Activated CD8-positive, alpha-beta T cell treated with anti-CD3 and anti-CD28 coated beads for 36 hours (primary cell): Measurements from ENCODE around the gene DNAH12. TPM values are rescaled to one million over a fixed set of nuclear protein-coding genes. Genes with fewer than 3 reads are reported as not detected.

Experiments
- ATAC-seq: fragments of 200-7000 bp; cut with Tn5 transposase; one replicate; pipeline ENCODE4 v1.10.0; 2021; ENCODE audit warnings: mild to moderate bottlenecking, moderate library complexity
- CTCF ChIA-PET: fragments of 350-600 bp; sonication (Branson Sonifier 250); formaldehyde crosslinking; loops from one replicate; lab custom pipeline; 2021; ENCODE audit warnings: antibody characterized with exemption; lab: Charles Lee
- POLR2A ChIA-PET: fragments of 350-600 bp; sonication (Branson Sonifier 250); formaldehyde crosslinking; loops from one replicate; lab custom pipeline; 2021; ENCODE audit warnings: antibody characterized with exemption; lab: Charles Lee
- DNase-seq: peaks from one replicate; pipeline ENCODE4 v3.0.0-alpha.2; 2020
- H3K27ac Mint-ChIP-seq: one replicate; pipeline ENCODE4 v1.8.0; 2021; ENCODE audit warnings: mild to moderate bottlenecking, mixed read lengths
- H3K27me3 Mint-ChIP-seq: one replicate; pipeline ENCODE4 v1.8.0; 2021; ENCODE audit warnings: mixed read lengths
- H3K36me3 Mint-ChIP-seq: one replicate; pipeline ENCODE4 v1.8.0; 2021; ENCODE audit warnings: low read depth, mixed read lengths
- H3K4me1 Mint-ChIP-seq: one replicate; pipeline ENCODE4 v1.8.0; 2021; ENCODE audit warnings: low read depth, mixed read lengths
- H3K4me3 Mint-ChIP-seq: one replicate; pipeline ENCODE4 v1.8.0; 2021; ENCODE audit warnings: mild to moderate bottlenecking, moderate library complexity, mixed read lengths
- H3K9me3 Mint-ChIP-seq: one replicate; pipeline ENCODE4 v1.8.0; 2021; ENCODE audit warnings: mixed read lengths
- intact Hi-C: fragments of 100-400 bp; cut with micrococcal nuclease; formaldehyde crosslinking; loops from one replicate; pipeline ENCODE4 v1.10.0; 2022
- total RNA-seq, 2 experiments: library from RNA; stranded (reverse); gene quantifications; one replicate each; pipeline ENCODE4 v1.2.3, GENCODE V29; 2021
- TF ChIP-seq, protein P1 (sequence below): fragments of 200-600 bp; IDR thresholded peaks from one replicate; pipeline ENCODE4 v1.8.0; 2022; ENCODE audit warnings: antibody characterized with exemption, mild to moderate bottlenecking

The DNAH12 gene
- total RNA-seq, 2 experiments from 2014 or later, result 0.07 TPM; not detected in 1

DNA sequence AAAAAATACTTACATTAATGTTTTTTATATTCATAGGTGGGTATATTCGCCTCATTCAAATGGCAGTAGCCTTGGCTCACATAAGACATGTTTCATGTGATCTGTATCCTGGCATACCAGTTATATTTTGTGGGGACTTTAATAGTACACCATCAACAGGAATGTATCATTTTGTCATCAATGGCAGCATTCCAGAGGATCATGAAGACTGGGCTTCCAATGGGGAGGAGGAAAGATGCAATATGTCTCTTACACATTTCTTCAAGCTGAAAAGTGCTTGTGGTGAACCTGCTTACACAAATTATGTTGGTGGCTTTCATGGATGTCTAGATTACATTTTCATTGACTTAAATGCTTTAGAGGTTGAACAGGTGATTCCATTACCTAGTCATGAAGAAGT, 15.4 kb upstream of the DNAH12 start:
- TF ChIP-seq, protein P1, sequence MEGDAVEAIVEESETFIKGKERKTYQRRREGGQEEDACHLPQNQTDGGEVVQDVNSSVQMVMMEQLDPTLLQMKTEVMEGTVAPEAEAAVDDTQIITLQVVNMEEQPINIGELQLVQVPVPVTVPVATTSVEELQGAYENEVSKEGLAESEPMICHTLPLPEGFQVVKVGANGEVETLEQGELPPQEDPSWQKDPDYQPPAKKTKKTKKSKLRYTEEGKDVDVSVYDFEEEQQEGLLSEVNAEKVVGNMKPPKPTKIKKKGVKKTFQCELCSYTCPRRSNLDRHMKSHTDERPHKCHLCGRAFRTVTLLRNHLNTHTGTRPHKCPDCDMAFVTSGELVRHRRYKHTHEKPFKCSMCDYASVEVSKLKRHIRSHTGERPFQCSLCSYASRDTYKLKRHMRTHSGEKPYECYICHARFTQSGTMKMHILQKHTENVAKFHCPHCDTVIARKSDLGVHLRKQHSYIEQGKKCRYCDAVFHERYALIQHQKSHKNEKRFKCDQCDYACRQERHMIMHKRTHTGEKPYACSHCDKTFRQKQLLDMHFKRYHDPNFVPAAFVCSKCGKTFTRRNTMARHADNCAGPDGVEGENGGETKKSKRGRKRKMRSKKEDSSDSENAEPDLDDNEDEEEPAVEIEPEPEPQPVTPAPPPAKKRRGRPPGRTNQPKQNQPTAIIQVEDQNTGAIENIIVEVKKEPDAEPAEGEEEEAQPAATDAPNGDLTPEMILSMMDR, result no peak
- Mint-ChIP-seq H3K4me1 (peaks cover 36% of the 10 kb centered on the region), H3K27ac (no peak overlapping the region), H3K9me3 (no peaks in the 10 kb centered on the region), H3K4me3 (peak overlapping the region; percentile 99), H3K36me3 (peaks cover 44% of the 10 kb centered on the region), H3K27me3 (no peaks in the 10 kb centered on the region)
- intact Hi-C loops, result loop anchor here (5.0 kb wide), 1 partner anchor 38 kb away; the partner anchor contains the start of gene ARF4
- ATAC-seq (no peak), DNase-seq (no peak)
- POLR2A ChIA-PET, result interaction anchor here (0.7 to 1.0 kb wide), 2 partner anchors 9 to 37 kb away, joined by 3 to 4 read pairs; partner anchors contain the start of gene ARF4
- CTCF ChIA-PET, result no interaction called here

DNA sequence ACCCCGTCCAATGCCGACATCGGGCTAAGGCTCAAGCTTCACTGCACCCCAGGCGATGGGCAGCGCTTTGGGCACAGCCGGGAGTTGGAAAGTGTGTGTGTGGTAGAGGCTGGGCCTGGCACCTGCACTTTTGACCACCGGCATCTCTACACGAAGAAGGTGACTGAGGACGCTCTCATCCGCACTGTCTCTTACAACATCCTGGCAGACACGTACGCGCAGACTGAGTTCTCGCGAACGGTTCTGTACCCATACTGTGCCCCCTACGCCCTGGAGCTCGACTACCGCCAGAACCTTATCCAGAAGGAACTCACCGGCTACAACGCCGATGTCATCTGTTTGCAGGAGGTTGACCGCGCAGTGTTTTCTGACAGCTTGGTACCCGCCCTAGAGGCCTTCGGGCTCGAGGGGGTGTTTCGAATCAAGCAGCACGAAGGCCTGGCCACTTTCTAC, 13.0 kb upstream of the DNAH12 start:
- ATAC-seq (peak; percentile 66), DNase-seq (peak; percentile 70)
- POLR2A ChIA-PET, result interaction anchor here (0.6 to 4.3 kb wide), 11 partner anchors 9 to 197 kb away, joined by 3 to 47 read pairs (median 3); partner anchors contain the start of gene ARF4
- H3K4me3 Mint-ChIP-seq, result peak overlapping the region; percentile 99
- peak overlapping the region; percentile 99 for H3K27ac Mint-ChIP-seq
- H3K27me3 Mint-ChIP-seq, result no peaks in the 10 kb centered on the region
- CTCF ChIA-PET, result interaction anchor here (1.3 to 4.3 kb wide), 5 partner anchors 11 to 451 kb away, joined by 3 to 14 read pairs (median 7); no protein-coding TSS in a partner anchor
- peaks cover 36% of the 10 kb centered on the region for H3K36me3 Mint-ChIP-seq
- peaks cover 31% of the 10 kb centered on the region for H3K4me1 Mint-ChIP-seq
- intact Hi-C loops, result loop anchor here (5.0 kb wide), 1 partner anchor 40 kb away; the partner anchor contains the start of gene ARF4
- TF ChIP-seq, protein P1, result no peak
- no peaks in the 10 kb centered on the region for H3K9me3 Mint-ChIP-seq

DNA sequence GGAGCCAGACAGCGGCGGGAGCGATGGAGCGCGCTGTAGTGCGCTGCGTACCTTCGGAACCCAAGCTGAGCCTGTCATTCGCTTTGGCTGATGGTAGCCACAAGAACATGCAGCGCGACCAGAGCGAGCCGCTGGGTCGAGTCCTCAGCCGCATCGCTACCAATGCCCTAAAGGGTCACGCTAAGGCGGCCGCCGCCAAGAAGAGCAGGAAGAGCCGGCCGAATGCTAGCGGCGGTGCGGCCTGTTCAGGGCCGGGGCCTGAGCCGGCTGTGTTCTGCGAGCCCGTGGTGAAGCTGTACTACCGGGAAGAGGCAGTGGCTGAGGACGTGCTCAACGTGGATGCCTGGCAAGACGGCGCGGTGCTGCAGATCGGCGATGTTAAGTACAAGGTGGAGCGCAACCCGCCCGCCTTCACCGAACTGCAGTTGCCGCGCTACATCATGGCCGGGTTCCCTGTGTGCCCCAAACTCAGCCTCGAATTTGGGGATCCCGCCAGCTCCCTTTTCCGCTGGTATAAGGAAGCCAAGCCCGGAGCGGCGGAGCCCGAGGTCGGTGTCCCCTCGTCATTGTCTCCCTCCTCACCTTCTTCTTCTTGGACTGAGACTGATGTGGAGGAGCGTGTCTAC, 12.4 kb upstream of the DNAH12 start:
- H3K36me3 Mint-ChIP-seq, result peaks cover 36% of the 10 kb centered on the region
- DNase-seq, result peak; percentile 47
- ChIA-PET POLR2A (interaction anchor here (0.6 to 4.3 kb wide), 13 partner anchors 9 to 478 kb away, joined by 3 to 47 read pairs (median 3); partner anchors contain the start of gene ARF4), CTCF (interaction anchor here (1.0 to 4.3 kb wide), 6 partner anchors 11 to 451 kb away, joined by 3 to 14 read pairs (median 6); no protein-coding TSS in a partner anchor)
- intact Hi-C loops, result loop anchor here (5.0 kb wide), 1 partner anchor 41 kb away; the partner anchor contains the start of gene ARF4
- H3K9me3 Mint-ChIP-seq, result no peaks in the 10 kb centered on the region
- no peaks in the 10 kb centered on the region for H3K27me3 Mint-ChIP-seq
- H3K4me1 Mint-ChIP-seq, result peaks cover 29% of the 10 kb centered on the region
- TF ChIP-seq, protein P1, result no peak
- H3K4me3 Mint-ChIP-seq, result peak overlapping the region; percentile 99
- peak; percentile 32 for ATAC-seq
- H3K27ac Mint-ChIP-seq, result peak overlapping the region; percentile 99

DNA sequence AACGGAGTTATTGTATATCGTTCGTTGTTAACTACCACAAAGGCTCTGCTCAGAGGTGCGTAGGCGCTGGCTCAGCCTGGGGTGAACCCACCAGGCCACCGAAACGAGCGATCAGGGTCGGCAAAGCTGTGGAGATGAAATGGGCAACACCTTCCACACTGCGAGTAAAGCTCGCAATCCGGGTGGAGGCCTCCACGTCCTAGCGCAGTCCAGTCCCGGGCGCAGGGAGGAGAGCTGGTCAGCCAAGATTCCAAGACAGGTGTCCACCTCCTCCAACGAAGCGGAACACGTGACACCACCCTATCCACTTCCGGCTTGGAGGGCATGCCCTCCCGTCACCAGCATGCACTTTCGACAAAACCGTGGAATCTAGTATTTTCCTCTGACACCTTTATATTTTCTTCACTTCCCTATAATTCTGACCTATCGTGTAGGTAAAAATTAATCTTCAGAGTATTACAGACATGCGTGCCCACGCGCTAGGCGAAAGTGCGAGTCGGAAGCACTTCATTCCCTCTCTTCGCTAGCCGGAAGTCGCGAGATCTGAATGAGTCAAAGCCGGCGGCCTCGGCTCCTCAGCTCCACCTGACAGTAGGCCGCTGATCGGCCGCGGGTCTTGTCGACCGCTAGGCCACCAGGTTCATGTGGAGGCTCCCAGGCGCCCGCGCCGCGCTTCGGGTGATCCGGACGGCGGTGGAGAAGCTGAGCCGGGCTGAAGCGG, 11.8 kb upstream of the DNAH12 start, which contains the start of gene PDE12:
PDE12 (plus strand) TSS at position 537 of the 721 bp plus-strand sequence; CDS start at position 643, 106 bp downstream.
- ChIA-PET POLR2A (interaction anchor here (0.6 to 4.3 kb wide), 15 partner anchors 10 to 478 kb away, joined by 3 to 47 read pairs (median 3); partner anchors contain the start of gene ARF4), CTCF (interaction anchor here (1.0 to 4.3 kb wide), 6 partner anchors 11 to 450 kb away, joined by 3 to 14 read pairs (median 5); no protein-coding TSS in a partner anchor)
- Mint-ChIP-seq H3K27ac (peak within 1 kb of the TSS; percentile 99), H3K4me3 (peak within 1 kb of the TSS; percentile 99), H3K4me1 (peaks cover 24% of the 10 kb centered on the region), H3K36me3 (peaks cover 34% of the 10 kb centered on the region), H3K9me3 (no peaks in the 10 kb centered on the region), H3K27me3 (no peaks in the 10 kb centered on the region)
- intact Hi-C loops, result loop anchor here (5.0 kb wide), 1 partner anchor 41 kb away; the partner anchor contains the start of gene ARF4
- TF ChIP-seq, protein P1, result no peak
- ATAC-seq, result peak; percentile 80
- peak; percentile 91 for DNase-seq
